Measurements from ENCODE around the gene DHRSX. TPM values are rescaled to one million over a fixed set of nuclear protein-coding genes. Genes with fewer than 3 reads are reported as not detected.
A peak's percentile ranks its signal among the peaks of the same experiment; 100 is the strongest.

The DHRSX gene
- total and polyA plus RNA-seq, 9 of the 15 experiments (the other 6 are each of a cell fraction or from before 2014, with no cell fraction given) = 0.59 to 11.0 (median 6.2) TPM

DNA sequence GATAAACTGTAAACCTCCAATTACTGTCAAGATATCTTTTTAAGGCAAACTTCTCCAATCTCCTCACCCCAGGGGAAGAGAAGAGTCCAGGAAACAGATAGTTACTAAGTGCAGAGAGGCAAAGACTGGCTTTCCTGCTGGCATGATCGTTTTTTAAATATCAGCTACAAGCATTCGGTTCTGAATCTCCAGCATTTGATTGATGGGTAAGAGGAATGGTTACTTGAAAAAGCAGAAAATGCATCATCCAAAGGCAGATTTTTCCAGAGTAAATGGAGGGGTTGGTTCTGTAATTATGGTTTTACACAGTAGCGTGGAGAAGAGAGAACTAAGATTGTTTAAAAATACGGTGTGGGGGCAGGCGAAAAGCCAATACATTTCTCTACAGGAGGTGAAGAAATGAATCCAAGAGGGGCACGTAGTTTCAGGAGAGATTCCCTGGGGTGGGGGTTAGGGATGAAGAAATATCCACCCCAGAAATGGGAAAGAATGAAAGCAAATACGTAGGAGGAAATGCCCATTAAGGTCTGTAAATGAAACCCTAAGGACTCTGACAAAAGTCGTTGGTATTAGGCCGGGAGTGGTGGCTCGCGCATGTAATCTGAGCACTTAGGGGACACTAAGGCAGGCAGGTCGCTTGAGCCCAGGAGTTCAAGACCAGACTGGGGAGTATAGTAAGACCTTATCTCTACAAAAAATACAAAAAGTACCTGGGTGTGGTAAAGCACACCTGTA is 248.3 kb downstream of the DHRSX start (continued):
- TF ChIP-seq, protein P1, sequence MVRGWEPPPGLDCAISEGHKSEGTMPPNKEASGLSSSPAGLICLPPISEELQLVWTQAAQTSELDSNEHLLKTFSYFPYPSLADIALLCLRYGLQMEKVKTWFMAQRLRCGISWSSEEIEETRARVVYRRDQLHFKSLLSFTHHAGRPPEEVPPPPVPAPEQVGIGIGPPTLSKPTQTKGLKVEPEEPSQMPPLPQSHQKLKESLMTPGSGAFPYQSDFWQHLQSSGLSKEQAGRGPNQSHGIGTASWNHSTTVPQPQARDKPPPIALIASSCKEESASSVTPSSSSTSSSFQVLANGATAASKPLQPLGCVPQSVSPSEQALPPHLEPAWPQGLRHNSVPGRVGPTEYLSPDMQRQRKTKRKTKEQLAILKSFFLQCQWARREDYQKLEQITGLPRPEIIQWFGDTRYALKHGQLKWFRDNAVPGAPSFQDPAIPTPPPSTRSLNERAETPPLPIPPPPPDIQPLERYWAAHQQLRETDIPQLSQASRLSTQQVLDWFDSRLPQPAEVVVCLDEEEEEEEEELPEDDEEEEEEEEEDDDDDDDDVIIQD (CRISPR knock-in tag; IDR thresholded peaks at IDR 0.05) = no peak
- no peak for TF ChIP-seq SAFB2 (IDR thresholded peaks at IDR 0.05; ENCODE audit: borderline replicate concordance, low read depth, low read length, severe bottlenecking)
- no peak for TF ChIP-seq BHLHE40 (IDR thresholded peaks at IDR 0.05; ENCODE audit: low read length)
- no peak for TF ChIP-seq HOXB6 (CRISPR knock-in tag; IDR thresholded peaks at IDR 0.05; ENCODE audit: borderline replicate concordance)
- TF ChIP-seq ZNF586 (CRISPR knock-in tag; conservative IDR thresholded peaks at IDR 0.05) = no peak
- TF ChIP-seq, protein P2, sequence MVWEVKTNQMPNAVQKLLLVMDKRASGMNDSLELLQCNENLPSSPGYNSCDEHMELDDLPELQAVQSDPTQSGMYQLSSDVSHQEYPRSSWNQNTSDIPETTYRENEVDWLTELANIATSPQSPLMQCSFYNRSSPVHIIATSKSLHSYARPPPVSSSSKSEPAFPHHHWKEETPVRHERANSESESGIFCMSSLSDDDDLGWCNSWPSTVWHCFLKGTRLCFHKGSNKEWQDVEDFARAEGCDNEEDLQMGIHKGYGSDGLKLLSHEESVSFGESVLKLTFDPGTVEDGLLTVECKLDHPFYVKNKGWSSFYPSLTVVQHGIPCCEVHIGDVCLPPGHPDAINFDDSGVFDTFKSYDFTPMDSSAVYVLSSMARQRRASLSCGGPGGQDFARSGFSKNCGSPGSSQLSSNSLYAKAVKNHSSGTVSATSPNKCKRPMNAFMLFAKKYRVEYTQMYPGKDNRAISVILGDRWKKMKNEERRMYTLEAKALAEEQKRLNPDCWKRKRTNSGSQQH (CRISPR knock-in tag; IDR thresholded peaks at IDR 0.05) = no peak
- TF ChIP-seq, protein P3, sequence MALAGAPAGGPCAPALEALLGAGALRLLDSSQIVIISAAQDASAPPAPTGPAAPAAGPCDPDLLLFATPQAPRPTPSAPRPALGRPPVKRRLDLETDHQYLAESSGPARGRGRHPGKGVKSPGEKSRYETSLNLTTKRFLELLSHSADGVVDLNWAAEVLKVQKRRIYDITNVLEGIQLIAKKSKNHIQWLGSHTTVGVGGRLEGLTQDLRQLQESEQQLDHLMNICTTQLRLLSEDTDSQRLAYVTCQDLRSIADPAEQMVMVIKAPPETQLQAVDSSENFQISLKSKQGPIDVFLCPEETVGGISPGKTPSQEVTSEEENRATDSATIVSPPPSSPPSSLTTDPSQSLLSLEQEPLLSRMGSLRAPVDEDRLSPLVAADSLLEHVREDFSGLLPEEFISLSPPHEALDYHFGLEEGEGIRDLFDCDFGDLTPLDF (CRISPR knock-in tag; IDR thresholded peaks at IDR 0.05) = no peak
- TF ChIP-seq NRF1 (conservative IDR thresholded peaks at IDR 0.05 in 1 of 2, IDR thresholded peaks at IDR 0.05 in 1 of 2) = peak; percentile 72 to 77
- peak; percentile 74 for TF ChIP-seq DPF2 (IDR thresholded peaks at IDR 0.05)
- TF ChIP-seq, protein P4, sequence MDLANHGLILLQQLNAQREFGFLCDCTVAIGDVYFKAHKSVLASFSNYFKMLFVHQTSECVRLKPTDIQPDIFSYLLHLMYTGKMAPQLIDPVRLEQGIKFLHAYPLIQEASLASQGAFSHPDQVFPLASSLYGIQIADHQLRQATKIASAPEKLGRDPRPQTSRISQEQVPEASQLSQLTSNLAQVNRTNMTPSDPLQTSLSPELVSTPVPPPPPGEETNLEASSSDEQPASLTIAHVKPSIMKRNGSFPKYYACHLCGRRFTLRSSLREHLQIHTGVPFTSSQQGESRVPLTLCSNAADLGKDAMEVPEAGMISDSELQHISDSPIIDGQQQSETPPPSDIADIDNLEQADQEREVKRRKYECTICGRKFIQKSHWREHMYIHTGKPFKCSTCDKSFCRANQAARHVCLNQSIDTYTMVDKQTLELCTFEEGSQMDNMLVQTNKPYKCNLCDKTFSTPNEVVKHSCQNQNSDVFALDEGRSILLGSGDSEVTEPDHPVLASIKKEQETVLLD (IDR thresholded peaks at IDR 0.05) = 0 out of 2 replicates have a peak, but pooled peaks have one; percentile 40
- TF ChIP-seq POLR2AphosphoS2 (IDR thresholded peaks at IDR 0.05; ENCODE audit: low read length) = no peak
- TF ChIP-seq BCOR (IDR thresholded peaks at IDR 0.05) = peak; percentile 43
- no peak for TF ChIP-seq ZBTB1 (CRISPR knock-in tag; IDR thresholded peaks at IDR 0.05; ENCODE audit: borderline replicate concordance, low read depth)
- TF ChIP-seq, protein P5, sequence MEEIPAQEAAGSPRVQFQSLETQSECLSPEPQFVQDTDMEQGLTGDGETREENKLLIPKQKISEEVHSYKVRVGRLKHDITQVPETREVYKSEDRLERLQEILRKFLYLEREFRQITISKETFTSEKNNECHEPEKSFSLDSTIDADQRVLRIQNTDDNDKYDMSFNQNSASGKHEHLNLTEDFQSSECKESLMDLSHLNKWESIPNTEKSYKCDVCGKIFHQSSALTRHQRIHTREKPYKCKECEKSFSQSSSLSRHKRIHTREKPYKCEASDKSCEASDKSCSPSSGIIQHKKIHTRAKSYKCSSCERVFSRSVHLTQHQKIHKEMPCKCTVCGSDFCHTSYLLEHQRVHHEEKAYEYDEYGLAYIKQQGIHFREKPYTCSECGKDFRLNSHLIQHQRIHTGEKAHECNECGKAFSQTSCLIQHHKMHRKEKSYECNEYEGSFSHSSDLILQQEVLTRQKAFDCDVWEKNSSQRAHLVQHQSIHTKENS (CRISPR knock-in tag; IDR thresholded peaks at IDR 0.05) = no peak
- no peak for TF ChIP-seq ZSCAN29 (IDR thresholded peaks at IDR 0.05)
- TF ChIP-seq HDAC6 (IDR thresholded peaks at IDR 0.05; ENCODE audit: low read depth, low read length) = no peak
- no peak for TF ChIP-seq MXI1 (IDR thresholded peaks at IDR 0.05; ENCODE audit: low read depth, low read length)
- no peak for TF ChIP-seq ZSCAN32 (CRISPR knock-in tag; IDR thresholded peaks at IDR 0.05)
- TF ChIP-seq CCAR2 (IDR thresholded peaks at IDR 0.05; ENCODE audit: low read depth, low read length) = no peak
- TF ChIP-seq, protein P6, sequence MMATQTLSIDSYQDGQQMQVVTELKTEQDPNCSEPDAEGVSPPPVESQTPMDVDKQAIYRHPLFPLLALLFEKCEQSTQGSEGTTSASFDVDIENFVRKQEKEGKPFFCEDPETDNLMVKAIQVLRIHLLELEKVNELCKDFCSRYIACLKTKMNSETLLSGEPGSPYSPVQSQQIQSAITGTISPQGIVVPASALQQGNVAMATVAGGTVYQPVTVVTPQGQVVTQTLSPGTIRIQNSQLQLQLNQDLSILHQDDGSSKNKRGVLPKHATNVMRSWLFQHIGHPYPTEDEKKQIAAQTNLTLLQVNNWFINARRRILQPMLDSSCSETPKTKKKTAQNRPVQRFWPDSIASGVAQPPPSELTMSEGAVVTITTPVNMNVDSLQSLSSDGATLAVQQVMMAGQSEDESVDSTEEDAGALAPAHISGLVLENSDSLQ (IDR thresholded peaks at IDR 0.05) = 0 out of 2 replicates have a peak, but pooled peaks have one; percentile 33
